Measurements from ENCODE around the gene TUBG1.
A peak's percentile ranks its signal among the peaks of the same experiment; 100 is the strongest.
"Not testable (repeated sequence)": the region's sequence is repeated elsewhere in the genome, so short reads cannot be mapped to it uniquely, and the experiment has no call there.

The TUBG1 gene

DNA sequence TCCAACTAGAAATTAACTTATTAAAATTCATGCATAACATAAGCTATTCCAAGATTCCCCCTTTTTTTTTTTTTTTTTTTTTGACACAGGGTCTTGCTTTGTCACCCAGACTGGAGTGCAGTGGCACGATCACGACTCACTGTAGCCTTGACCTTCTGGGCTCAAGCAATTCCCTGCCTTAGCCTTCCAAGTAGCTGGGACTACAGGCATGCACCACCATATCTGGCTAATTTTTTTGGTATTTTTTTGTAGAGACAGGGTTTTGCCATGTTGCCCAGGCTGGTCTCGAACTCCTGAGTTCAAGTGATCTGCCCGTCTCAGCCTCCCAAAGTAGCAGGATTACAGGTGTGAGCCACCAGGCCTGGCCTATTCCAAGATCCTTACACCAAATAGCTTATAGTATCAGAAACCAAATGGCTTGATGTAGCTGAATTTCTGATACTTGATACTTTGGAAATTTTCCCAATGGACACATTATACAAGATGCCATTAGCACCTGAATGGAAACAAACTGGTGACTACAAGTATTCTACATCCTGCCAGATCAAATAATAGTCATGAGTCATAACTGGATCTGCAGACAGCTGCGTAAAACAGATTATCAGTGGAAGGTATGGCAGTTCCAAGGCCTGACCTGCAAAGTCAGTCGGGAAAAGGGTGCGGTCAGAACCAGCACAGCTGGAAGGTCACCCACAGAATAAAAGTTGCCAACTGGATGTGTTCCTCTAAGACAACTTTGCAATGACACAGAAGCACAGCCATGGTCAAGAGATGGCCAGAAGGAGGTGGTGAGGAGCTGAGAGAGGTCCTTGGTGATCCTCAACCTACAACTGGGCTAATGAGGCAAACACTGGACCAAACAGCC is 14.5 kb downstream of the TUBG1 start:
- DNase-seq (ENCODE audit: low read depth) = no peak

GRCh38 chr17:42627032-42627764 is 17.7 kb downstream of the TUBG1 start:
- DNase-seq (ENCODE audit: low read depth) = not testable (repeated sequence)

DNA sequence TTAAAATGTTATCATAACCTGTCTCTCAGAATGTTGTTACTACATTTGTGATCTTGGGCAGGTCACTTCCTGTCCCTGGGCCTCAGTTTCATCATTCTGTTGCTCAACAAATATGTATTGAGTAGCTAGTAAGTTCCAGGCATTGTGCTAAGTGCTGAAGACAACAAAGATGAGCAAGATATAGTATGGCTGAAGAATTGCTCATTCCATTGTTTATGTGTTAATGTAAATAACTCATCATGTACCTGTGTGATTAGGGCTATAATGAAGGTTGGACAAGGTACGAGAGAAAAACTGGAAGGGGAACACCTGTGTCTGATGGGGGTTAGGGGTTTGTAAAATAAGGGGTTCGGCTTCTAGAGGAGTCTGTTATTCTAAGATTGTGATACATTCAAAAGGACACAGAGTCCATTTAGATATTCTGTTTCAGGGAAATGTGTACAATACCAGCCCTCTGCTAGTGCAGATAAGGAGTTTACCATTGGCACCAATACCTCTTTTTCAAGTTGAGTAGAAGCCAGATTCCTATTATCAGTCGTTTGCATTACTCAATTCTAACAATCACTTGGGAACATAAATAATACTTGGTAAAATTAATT is 20.0 kb downstream of the TUBG1 start:
- no peak for DNase-seq (ENCODE audit: low read depth)

- no peak for DNase-seq (ENCODE audit: low read depth)
Observed at GRCh38 chr17:42632949-42633444, 23.5 kb downstream of the TUBG1 start.

- DNase-seq (ENCODE audit: low read depth) = no peak
Observed at GRCh38 chr17:42639525-42640113, 30.1 kb downstream of the TUBG1 start.

GRCh38 chr17:42640121-42640520 is 30.6 kb downstream of the TUBG1 start:
- no peak for DNase-seq (ENCODE audit: low read depth)

DNA sequence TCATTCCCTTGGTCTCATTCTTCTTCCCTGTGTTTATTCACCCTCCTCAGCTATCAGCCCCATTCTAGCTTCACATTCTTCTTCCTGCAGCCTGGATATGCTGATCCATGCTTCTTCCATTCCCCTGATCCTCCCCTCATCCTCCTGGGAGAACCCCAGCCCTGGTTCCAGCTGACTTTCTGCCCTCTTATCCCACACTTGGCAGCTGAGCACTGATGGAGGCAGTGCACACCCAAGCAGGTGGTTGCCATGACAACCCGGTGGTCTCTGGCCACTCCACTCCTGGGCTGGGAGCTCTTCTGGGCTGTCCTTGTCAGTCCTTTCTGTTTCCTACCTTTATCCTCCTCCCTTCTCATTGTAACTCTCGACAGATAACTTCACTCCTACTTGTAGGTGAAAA is 32.9 kb downstream of the TUBG1 start:
- no peak for DNase-seq (ENCODE audit: low read depth)

DNA sequence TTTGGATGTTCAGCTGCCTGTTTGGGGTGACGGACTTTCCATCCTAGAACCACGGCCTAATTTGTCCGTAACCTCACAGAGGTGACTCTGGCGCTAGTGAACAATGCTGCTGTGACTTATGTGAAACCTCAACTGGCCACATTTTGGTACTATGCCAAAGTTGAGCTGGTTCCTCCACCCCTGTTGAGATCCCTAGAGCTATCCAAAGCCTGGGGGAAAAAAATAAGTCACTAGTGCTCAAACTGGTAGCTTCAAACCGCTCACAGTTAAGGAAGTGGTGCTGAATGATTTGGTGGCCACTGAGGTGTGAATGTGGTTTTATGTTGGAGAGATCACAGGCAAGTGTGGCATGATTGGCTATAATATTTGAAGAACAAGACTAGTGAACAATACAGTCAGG is 38.3 kb downstream of the TUBG1 start:
- DNase-seq (ENCODE audit: low read depth) = no peak

DNA sequence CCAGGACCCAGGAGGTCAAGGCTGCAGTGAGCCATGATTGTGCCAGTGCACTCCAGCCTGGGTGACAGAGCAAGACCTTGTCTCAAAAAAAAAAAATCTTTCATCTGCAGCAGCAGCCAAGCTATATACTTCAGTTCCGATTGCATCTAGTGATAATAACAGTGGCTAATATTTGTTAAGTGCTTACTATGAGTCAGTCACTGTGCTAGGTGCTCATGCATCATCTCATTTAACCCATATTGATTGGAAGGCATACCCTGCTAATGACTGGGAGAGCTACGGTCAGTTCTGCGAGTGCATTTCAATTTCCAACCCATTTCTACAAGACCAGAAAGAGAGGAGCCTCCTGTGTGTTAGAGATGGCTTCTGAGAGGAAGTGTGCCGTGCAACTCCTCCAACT is 41.9 kb downstream of the TUBG1 start:
- DNase-seq (ENCODE audit: low read depth) = no peak

GRCh38 chr17:42653179-42654124 is 44.0 kb downstream of the TUBG1 start:
- peak; percentile 66 for DNase-seq (ENCODE audit: low read depth)

DNA sequence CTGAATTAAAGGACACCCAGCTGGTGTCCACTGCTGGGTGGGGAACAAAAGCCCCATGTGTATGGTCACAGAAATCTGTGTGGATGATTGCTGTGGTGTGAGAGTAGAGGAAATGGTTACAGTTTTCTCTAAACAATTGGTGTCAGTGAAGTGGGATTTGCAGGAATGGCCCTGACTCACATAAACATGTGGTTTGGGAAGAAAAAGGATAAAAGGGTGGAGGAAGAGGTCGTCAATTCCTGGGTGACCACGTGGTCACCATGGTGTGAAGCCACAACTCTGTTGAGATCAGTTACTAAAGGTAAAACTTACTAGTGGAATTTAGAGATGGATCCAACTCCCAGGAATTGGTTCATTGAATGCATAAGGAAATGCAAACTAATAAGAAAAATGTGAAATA is 46.0 kb downstream of the TUBG1 start:
- DNase-seq (ENCODE audit: low read depth) = no peak

- no peak for DNase-seq (ENCODE audit: low read depth)
Observed at GRCh38 chr17:42657824-42658588, 48.5 kb downstream of the TUBG1 start.

DNA sequence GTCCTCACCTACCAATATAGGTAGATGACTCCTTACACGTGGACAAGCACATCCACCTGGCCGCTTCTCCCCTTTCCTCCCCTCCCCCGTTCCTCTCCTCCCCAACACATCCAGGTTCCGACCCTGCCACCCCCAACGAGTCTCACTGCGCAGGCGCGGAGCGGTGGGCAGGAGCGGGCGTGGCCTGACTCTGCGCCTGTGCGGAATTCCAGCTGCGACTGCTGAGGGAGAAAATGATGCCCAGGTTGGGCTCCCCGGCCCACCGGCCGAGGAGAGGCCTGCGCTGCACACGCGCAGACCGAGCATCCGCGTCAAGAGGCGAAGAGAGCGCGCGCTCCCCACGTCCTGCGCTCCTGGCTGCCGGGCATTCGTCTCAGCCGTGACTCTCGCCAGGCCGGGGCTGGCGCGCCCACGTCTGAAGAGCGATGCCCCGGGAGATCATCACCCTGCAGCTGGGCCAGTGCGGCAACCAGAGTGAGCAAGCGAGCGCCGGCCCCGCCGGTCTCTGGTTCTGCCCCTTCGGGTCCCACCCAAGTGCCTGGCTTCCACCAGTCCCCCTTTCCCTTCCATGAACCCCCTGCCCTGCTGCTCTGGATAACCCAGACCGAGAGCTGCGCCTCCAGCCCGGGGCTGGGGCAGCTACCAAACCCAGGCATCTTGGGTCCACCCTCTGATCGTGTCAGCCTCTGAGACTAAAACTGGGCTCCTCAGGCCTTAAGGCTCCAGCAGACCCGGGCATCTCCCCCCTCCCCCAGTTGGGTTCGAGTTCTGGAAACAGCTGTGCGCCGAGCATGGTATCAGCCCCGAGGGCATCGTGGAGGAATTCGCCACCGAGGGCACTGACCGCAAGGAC is 49.8 kb downstream of the TUBG1 start, which contains the start of gene TUBG2:
Gene TUBG2, plus strand, starts transcription at position 206 of the 853 bp plus-strand sequence. Its CDS starts 220 bp downstream, at position 426.
- peak; percentile 83 for DNase-seq (ENCODE audit: low read depth)

GRCh38 chr17:42659932-42660274 is 50.4 kb downstream of the TUBG1 start:
- DNase-seq (ENCODE audit: low read depth) = not testable (repeated sequence)

- peak; percentile 71 for DNase-seq (ENCODE audit: low read depth)
Observed at GRCh38 chr17:42660692-42661345, 51.3 kb downstream of the TUBG1 start.

All from GM04504 (cell line).